ENCODE measurements around the gene MRPS35. TPM values are rescaled to one million over a fixed set of nuclear protein-coding genes. Genes with fewer than 3 reads are reported as not detected.

Gene MRPS35
- total RNA-seq, 4 donors from 2014 or later = 27.5 to 50.7 (median 36.8) TPM

DNA sequence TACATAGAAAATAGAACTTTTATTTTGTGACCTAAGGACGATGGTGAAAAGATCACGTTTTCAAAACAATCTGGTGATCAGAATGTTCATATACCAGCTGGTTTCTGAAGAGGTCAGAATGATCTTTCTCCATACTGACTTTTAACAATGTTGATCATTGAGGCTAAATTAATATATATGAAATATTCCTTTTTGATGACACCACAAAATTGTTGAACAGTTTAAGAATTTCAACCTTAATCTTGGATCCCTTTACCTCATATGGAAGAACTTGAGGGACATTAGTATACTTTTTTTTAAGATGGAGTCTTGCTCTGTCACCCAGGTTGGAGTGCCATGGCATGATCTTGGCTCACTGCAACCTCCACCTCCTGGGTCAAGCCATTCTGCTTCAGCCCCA lies 17.2 kb upstream of the MRPS35 start:
- TF ChIP-seq, protein P1, sequence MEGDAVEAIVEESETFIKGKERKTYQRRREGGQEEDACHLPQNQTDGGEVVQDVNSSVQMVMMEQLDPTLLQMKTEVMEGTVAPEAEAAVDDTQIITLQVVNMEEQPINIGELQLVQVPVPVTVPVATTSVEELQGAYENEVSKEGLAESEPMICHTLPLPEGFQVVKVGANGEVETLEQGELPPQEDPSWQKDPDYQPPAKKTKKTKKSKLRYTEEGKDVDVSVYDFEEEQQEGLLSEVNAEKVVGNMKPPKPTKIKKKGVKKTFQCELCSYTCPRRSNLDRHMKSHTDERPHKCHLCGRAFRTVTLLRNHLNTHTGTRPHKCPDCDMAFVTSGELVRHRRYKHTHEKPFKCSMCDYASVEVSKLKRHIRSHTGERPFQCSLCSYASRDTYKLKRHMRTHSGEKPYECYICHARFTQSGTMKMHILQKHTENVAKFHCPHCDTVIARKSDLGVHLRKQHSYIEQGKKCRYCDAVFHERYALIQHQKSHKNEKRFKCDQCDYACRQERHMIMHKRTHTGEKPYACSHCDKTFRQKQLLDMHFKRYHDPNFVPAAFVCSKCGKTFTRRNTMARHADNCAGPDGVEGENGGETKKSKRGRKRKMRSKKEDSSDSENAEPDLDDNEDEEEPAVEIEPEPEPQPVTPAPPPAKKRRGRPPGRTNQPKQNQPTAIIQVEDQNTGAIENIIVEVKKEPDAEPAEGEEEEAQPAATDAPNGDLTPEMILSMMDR (IDR thresholded peaks at IDR 0.05; ENCODE audit: low read depth) = no peak

DNA sequence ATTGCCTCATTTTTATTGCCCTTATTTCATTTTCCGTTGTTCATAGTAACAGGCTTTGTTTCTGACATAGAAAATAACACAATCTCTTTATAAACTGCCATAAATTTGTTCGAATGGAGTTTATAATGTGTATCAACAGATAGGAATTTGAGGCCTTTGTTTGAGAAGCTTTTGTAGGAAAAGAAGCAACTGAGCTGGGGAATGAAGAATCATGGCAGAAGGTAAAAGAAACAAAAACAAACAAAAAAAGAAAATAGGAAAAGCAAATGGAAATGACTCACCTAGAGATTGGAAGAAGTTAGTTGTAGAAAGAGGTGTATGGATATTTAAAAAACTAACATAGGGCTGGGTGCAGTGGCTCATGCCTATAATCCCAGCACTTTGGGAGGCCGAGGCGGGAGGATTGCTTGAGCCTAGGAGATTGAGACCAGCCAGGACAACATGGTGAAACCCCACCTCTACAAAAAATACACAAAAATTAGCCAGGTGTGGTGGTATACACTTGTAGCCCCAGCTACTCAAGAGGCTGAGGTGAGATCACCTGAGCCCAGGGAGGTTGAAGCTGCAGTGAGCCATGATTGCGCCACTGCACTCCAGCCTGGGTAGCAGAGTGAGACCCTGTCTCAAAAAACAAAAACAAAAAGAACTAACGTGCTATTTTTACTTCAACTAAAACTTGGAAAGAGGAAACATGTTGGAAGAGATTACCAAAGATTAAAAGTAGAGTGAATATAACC lies 14.9 kb upstream of the MRPS35 start:
- TF ChIP-seq, protein P1 (IDR thresholded peaks at IDR 0.05; ENCODE audit: low read depth) = no peak

DNA sequence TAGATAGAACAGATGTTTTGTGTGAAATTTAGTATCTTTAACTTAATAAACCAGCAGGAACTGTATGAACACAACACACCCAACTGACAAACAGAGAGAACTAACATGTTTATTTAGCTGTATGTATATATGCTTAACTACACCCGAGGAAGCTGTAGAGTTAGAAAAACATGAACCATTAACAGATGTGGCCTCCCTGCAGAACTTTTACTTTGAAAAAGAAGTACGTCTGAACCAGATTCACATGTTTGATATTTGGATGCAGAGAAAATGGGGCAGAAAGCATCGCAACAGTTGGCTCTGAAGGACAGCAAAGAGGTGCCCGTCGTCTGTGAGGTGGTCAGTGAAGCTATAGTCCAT lies 14.4 kb upstream of the MRPS35 start, which contains the start of gene REP15:
TSS of gene REP15 (plus strand) at position 155 of the 360 bp plus-strand sequence. CDS start at position 271, 116 bp downstream.
- TF ChIP-seq, protein P1 (IDR thresholded peaks at IDR 0.05; ENCODE audit: low read depth) = no peak

DNA sequence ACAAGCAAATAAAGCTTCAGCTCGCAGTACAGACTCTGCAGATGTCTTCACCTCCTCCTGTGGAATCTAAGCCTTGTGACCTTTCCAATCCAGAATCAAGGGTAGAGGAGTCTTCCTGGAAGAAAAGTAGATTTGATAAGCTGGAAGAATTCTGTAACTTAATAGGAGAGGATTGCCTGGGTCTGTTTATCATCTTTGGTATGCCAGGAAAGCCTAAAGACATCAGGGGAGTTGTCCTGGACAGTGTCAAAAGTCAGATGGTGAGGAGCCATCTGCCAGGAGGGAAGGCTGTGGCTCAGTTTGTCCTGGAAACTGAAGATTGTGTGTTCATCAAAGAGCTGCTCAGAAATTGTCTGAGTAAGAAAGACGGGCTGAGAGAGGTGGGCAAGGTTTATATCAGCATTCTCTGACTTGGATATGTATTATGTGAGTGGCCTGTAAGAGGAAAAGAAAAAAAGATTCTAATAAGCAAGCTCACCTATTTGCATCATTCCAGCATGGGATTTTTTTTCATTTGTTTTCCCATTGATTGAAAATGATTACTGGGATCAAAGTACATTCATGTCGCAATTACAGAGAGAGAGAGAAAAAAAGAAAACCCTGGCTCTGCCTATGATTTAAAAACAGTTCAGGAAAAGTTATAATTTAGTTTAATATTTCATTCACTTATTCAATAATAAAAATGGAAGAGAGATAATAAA lies 13.6 kb upstream of the MRPS35 start:
- TF ChIP-seq, protein P1 (IDR thresholded peaks at IDR 0.05; ENCODE audit: low read depth) = no peak

DNA sequence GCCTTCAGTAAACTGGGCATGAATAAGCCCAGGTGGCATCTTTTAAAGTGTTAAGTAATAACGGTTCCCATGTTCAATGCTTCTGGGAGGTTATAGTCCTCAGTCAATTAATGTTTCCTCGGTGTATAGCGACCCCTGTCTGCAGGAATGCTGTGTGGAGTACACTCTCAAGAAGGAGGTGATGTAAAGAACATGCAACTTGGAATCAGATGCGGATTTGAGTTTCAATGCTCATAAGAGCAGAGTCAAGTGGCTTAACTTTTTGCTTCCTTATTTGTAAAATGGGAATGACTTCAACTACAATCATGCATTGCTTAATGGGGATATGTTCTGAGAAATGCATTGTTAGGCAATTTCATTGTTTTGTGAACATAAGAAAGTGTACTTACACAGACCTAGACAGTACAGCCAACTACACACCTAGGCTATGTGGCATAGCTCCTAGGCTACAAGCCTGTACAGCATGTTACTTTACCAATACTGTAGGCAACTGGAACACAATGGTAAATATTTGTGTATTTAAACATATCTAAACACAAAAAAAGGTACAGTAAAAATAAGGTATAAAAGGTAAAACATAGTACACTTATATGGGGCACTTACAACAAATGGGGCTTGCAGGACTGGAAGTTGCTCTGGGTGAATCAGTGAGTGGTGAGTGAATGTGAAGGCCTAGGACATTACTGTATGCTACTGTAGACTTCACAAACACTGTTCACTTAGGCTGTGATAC lies 6.7 kb upstream of the MRPS35 start:
- TF ChIP-seq, protein P1 (IDR thresholded peaks at IDR 0.05; ENCODE audit: low read depth) = no peak

DNA sequence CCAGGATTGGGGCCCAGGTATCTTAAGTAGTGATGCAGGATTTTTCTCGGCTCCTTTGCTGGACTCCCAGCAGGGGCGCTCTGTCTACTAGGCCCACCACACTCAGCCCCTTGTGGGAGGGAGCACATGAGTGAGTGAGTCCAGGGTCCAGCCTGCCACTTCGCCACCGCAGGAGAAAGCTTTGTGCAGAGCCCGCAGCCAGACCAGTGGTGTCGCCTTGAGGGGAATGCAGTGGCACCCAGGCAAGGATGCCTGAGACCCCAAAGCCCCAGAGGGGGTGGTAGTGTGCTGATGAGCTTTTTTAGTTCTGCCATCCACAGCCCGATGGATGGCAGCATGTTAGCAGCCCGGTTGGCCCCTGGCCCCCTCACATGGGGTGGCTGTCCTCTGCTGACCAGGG lies 5.4 kb upstream of the MRPS35 start:
- TF ChIP-seq, protein P1 (IDR thresholded peaks at IDR 0.05; ENCODE audit: low read depth) = no peak

DNA sequence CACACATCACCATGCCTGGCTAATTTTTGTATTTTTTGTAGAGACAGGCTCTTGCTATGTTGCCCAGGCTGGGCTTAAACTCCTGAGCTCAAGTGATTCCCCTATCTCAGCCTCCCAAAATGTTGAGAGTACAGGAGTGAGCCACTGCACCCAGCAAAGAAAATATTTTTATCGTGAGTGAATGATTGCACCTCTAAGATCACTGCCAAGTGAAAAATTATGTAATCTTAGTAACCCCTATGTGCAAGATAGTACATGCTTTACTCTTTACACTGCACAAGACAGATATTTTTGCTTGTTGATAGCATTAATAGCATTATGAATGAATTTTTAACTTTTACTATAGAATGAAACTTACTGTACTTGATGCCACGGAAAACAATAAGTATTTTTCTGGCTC lies 3.4 kb upstream of the MRPS35 start:
- TF ChIP-seq, protein P1 (IDR thresholded peaks at IDR 0.05; ENCODE audit: low read depth) = no peak
